ENCODE results near the gene ACAD11.
A peak's percentile ranks its signal among the peaks of the same experiment; 100 is the strongest.

Gene ACAD11

GRCh38 chr3:132660811-132661070 is 1.1 kb upstream of the ACAD11 start:
- TF ChIP-seq CTCF (conservative IDR thresholded peaks at IDR 0.05; ENCODE audit: low read depth, low read length) = no peak
- no peak for DNase-seq (ENCODE audit: low read depth)
- peak overlapping the region; percentile 92 for H3K4me3 ChIP-seq (ENCODE audit: low read length)

GRCh38 chr3:132660052-132660810 is 622 bp upstream of the ACAD11 start, which contains the start of gene UBA5:
TSS of gene UBA5 (plus strand) at chr3:132660329. CDS start at chr3:132660538, 209 bp downstream.
- H3K4me3 ChIP-seq (ENCODE audit: low read length) = peak within 1 kb of the TSS; percentile 92
- peak; percentile 10 for DNase-seq (ENCODE audit: low read depth)
- no peak for TF ChIP-seq CTCF (conservative IDR thresholded peaks at IDR 0.05; ENCODE audit: low read depth, low read length)

- no peak for DNase-seq (ENCODE audit: low read depth)
- H3K4me3 ChIP-seq (ENCODE audit: low read length) = peak overlapping the region; percentile 92
- TF ChIP-seq CTCF (conservative IDR thresholded peaks at IDR 0.05; ENCODE audit: low read depth, low read length) = no peak
These were observed 627 bp downstream of the ACAD11 start for GRCh38 chr3:132659000-132659364.

- no peak overlapping the region for H3K4me3 ChIP-seq (ENCODE audit: low read length)
- TF ChIP-seq CTCF (conservative IDR thresholded peaks at IDR 0.05; ENCODE audit: low read depth, low read length) = no peak
- no peak for DNase-seq (ENCODE audit: low read depth)
These were observed 1.5 kb downstream of the ACAD11 start for GRCh38 chr3:132657869-132658747.

GRCh38 chr3:132655471-132655870 is 4.1 kb downstream of the ACAD11 start:
- DNase-seq (ENCODE audit: low read depth) = no peak
- H3K4me3 ChIP-seq (ENCODE audit: low read length) = no peak overlapping the region
- no peak for TF ChIP-seq CTCF (conservative IDR thresholded peaks at IDR 0.05; ENCODE audit: low read depth, low read length)

- H3K4me3 ChIP-seq (ENCODE audit: low read length) = no peak overlapping the region
- no peak for TF ChIP-seq CTCF (conservative IDR thresholded peaks at IDR 0.05; ENCODE audit: low read depth, low read length)
- no peak for DNase-seq (ENCODE audit: low read depth)
These were observed 4.9 kb downstream of the ACAD11 start for GRCh38 chr3:132654721-132655120.

Measured in retinal pigment epithelial cell (primary cell).